ENCODE data around the gene CHRNA1. TPM values are rescaled to one million over a fixed set of nuclear protein-coding genes. Genes with fewer than 3 reads are reported as not detected.

Gene CHRNA1
- total and polyA plus RNA-seq, 4 donors: not detected

GRCh38 chr2:174704061-174704460 is 60.2 kb downstream of the CHRNA1 start:
- Histone ChIP-seq H3K4me1 (ENCODE audit: control insufficient read depth in 4 of 4, insufficient read depth in 4 of 4, low read length in 3 of 4) (peaks cover 0 to 11% (median 5%) of the 10 kb centered on the region in 4 donors), H3K9ac (ENCODE audit: low read depth in 1 of 2, low read length in 2 of 2) (no peak overlapping the region), H3K27ac (ENCODE audit: low read depth in 1 of 2, low read length in 2 of 2) (no peak overlapping the region), H3K4me3 (ENCODE audit: low read depth in 1 of 3, low read length in 3 of 3) (no peak overlapping the region), H3K36me3 (ENCODE audit: control insufficient read depth in 4 of 4, insufficient read depth in 3 of 4, low read depth in 1 of 4, low read length in 3 of 4) (no peaks in the 10 kb centered on the region), H3K9me3 (ENCODE audit: control insufficient read depth in 4 of 4, low read length in 3 of 4) (no peaks in the 10 kb centered on the region), H3K27me3 (ENCODE audit: control insufficient read depth in 4 of 4, insufficient read depth in 4 of 4, low read length in 3 of 4) (no peaks in the 10 kb centered on the region)
- TF ChIP-seq HNF4G (IDR thresholded peaks at IDR 0.05) (no peak), ZBTB33 (IDR thresholded peaks at IDR 0.05) (no peak)
- no peak for DNase-seq (ENCODE audit: low spot score)
- WGBS: 56% methylated on average over 3 of the region's 3 CpGs

GRCh38 chr2:174703430-174703829 is 60.8 kb downstream of the CHRNA1 start:
- no peak for DNase-seq (ENCODE audit: low spot score)
- Histone ChIP-seq H3K4me1 (ENCODE audit: control insufficient read depth in 4 of 4, insufficient read depth in 4 of 4, low read length in 3 of 4) (peaks cover 0 to 11% (median 5%) of the 10 kb centered on the region in 4 donors), H3K9ac (ENCODE audit: low read depth in 1 of 2, low read length in 2 of 2) (no peak overlapping the region), H3K9me3 (ENCODE audit: control insufficient read depth in 4 of 4, low read length in 3 of 4) (no peaks in the 10 kb centered on the region), H3K27me3 (ENCODE audit: control insufficient read depth in 4 of 4, insufficient read depth in 4 of 4, low read length in 3 of 4) (no peaks in the 10 kb centered on the region), H3K4me3 (ENCODE audit: low read depth in 1 of 3, low read length in 3 of 3) (no peak overlapping the region), H3K36me3 (ENCODE audit: control insufficient read depth in 4 of 4, insufficient read depth in 3 of 4, low read depth in 1 of 4, low read length in 3 of 4) (no peaks in the 10 kb centered on the region), H3K27ac (ENCODE audit: low read depth in 1 of 2, low read length in 2 of 2) (no peak overlapping the region)
- TF ChIP-seq RAD21 (IDR thresholded peaks at IDR 0.05) (no peak), SP1 (IDR thresholded peaks at IDR 0.05) (no peak), REST (IDR thresholded peaks at IDR 0.05) (no peak), GABPA (IDR thresholded peaks at IDR 0.05 in 1 of 2, conservative IDR thresholded peaks at IDR 0.05 in 1 of 2) (no peak), TAF1 (conservative IDR thresholded peaks at IDR 0.05) (no peak), JUND (IDR thresholded peaks at IDR 0.05) (no peak), FOXA1 (IDR thresholded peaks at IDR 0.05) (no peak)
- WGBS: 91% methylated on average over 3 of the region's 3 CpGs

GRCh38 chr2:174702541-174702940 is 61.7 kb downstream of the CHRNA1 start:
- Histone ChIP-seq H3K4me3 (ENCODE audit: low read depth in 1 of 3, low read length in 3 of 3) (no peak overlapping the region), H3K9me3 (ENCODE audit: control insufficient read depth in 4 of 4, low read length in 3 of 4) (no peaks in the 10 kb centered on the region), H3K4me1 (ENCODE audit: control insufficient read depth in 4 of 4, insufficient read depth in 4 of 4, low read length in 3 of 4) (peaks cover 0 to 11% (median 5%) of the 10 kb centered on the region in 4 donors), H3K36me3 (ENCODE audit: control insufficient read depth in 4 of 4, insufficient read depth in 3 of 4, low read depth in 1 of 4, low read length in 3 of 4) (no peaks in the 10 kb centered on the region), H3K9ac (ENCODE audit: low read depth in 1 of 2, low read length in 2 of 2) (no peak overlapping the region), H3K27ac (ENCODE audit: low read depth in 1 of 2, low read length in 2 of 2) (no peak overlapping the region), H3K27me3 (ENCODE audit: control insufficient read depth in 4 of 4, insufficient read depth in 4 of 4, low read length in 3 of 4) (no peaks in the 10 kb centered on the region)
- WGBS: 81% methylated on average over 3 of the region's 3 CpGs
- DNase-seq (ENCODE audit: low spot score): no peak
- no peak for TF ChIP-seq SP1 (IDR thresholded peaks at IDR 0.05)
- no peak for TF ChIP-seq RXRA (IDR thresholded peaks at IDR 0.05)
- no peak for TF ChIP-seq HNF4G (IDR thresholded peaks at IDR 0.05)
- TF ChIP-seq JUND (IDR thresholded peaks at IDR 0.05): no peak
- no peak for TF ChIP-seq FOXA2 (IDR thresholded peaks at IDR 0.05)
- no peak for TF ChIP-seq REST (IDR thresholded peaks at IDR 0.05)
- no peak for TF ChIP-seq EGR1 (IDR thresholded peaks at IDR 0.05; ENCODE audit: low read depth in 2 of 2)
- no peak for TF ChIP-seq TAF1 (conservative IDR thresholded peaks at IDR 0.05)
- no peak for TF ChIP-seq ZBTB33 (IDR thresholded peaks at IDR 0.05)
- TF ChIP-seq HNF4A (conservative IDR thresholded peaks at IDR 0.05): no peak
- TF ChIP-seq GABPA (IDR thresholded peaks at IDR 0.05 in 1 of 2, conservative IDR thresholded peaks at IDR 0.05 in 1 of 2): no peak
- no peak for TF ChIP-seq MAX (IDR thresholded peaks at IDR 0.05)
